A673 (cell line): ENCODE measurements around the gene POU6F1. TPM values are rescaled to one million over a fixed set of nuclear protein-coding genes. Genes with fewer than 3 reads are reported as not detected.

Experiments
- BruUV-seq: library from RNA; stranded (reverse); fragments of 400-500 nt; replicated peaks from 2 replicates; lab custom pipeline; 2021; lab: Mats Ljungman, UMichigan
- CTCF ChIA-PET: fragments of 300-600 bp; sonication (Branson Sonifier 250); formaldehyde crosslinking; loops from one replicate; lab custom pipeline; 2022; ENCODE audit warnings: antibody characterized with exemption; lab: Charles Lee
- POLR2A ChIA-PET: fragments of 300-600 bp; sonication (Branson Sonifier 250); formaldehyde crosslinking; loops from one replicate; lab custom pipeline; 2022; ENCODE audit warnings: antibody characterized with exemption; ENCODE audit not compliant: low non-redundant PET; lab: Charles Lee
- DNase-seq: peaks from one replicate; pipeline ENCODE4 v3.0.0-alpha.2; 2015; ENCODE audit warnings: low spot score
- H3K27ac ChIP-seq: fragments of 200-600 bp; sonication (generic); 2 replicates; pipeline ENCODE4 v1.5.1; 2016; ENCODE audit warnings: mixed run types, low read depth, mild to moderate bottlenecking, mixed read lengths, antibody characterized with exemption, low read length; ENCODE audit not compliant: poor library complexity, severe bottlenecking
- H3K27me3 ChIP-seq: fragments of 200-600 bp; sonication (generic); replicated peaks from 2 replicates; pipeline ENCODE4 v1.6.1; 2017; ENCODE audit warnings: mixed run types, low read depth, mild to moderate bottlenecking, mixed read lengths, antibody characterized with exemption, low read length; ENCODE audit not compliant: insufficient read depth, poor library complexity
- H3K36me3 ChIP-seq: fragments of 200-600 bp; sonication (generic); 2 replicates; pipeline ENCODE4 v1.6.1; 2016; ENCODE audit warnings: mixed run types, mild to moderate bottlenecking, mixed read lengths, antibody characterized with exemption, low read length; ENCODE audit not compliant: insufficient read depth, poor library complexity, severe bottlenecking
- H3K4me1 ChIP-seq: fragments of 200-600 bp; sonication (generic); 2 replicates; pipeline ENCODE4 v1.6.1; 2017; ENCODE audit warnings: mixed run types, mild to moderate bottlenecking, mixed read lengths, antibody characterized with exemption, low read length; ENCODE audit not compliant: insufficient read depth, poor library complexity, severe bottlenecking
- H3K4me3 ChIP-seq: fragments of 200-600 bp; sonication (generic); 2 replicates; pipeline ENCODE4 v1.5.1; 2016; ENCODE audit warnings: low read depth, mixed run types, mild to moderate bottlenecking, mixed read lengths, low read length; ENCODE audit not compliant: poor library complexity, severe bottlenecking
- H3K9me3 ChIP-seq: fragments of 200-600 bp; sonication (generic); 2 replicates; pipeline ENCODE4 v1.6.1; 2016; ENCODE audit warnings: mixed run types, low read depth, mild to moderate bottlenecking, mixed read lengths, antibody characterized with exemption, low read length; ENCODE audit not compliant: poor library complexity, severe bottlenecking
- CTCF ChIP-seq: fragments of 300-800, 200-600 bp; sonication (generic); conservative IDR thresholded peaks from 2 replicates; pipeline ENCODE4 v1.5.1; 2017; ENCODE audit warnings: low read depth, mild to moderate bottlenecking, antibody characterized with exemption, low read length, moderate library complexity, mixed read lengths
- EZH2 ChIP-seq: fragments of 200-600 bp; sonication (generic); IDR thresholded peaks from 2 replicates; pipeline ENCODE4 v1.6.1; 2017; ENCODE audit warnings: borderline replicate concordance, low read depth, mild to moderate bottlenecking, mixed read lengths, antibody characterized with exemption, low read length; ENCODE audit not compliant: poor library complexity, severe bottlenecking
- intact Hi-C: fragments of 100-400 bp; cut with micrococcal nuclease; formaldehyde crosslinking; loops from one replicate; pipeline ENCODE4 v1.10.0; 2022; ENCODE audit not compliant: unreplicated experiment
- total RNA-seq: library from RNA; stranded (reverse); gene quantifications from 2 replicates; pipeline ENCODE4 v1.2.3, GENCODE V29; 2021

The POU6F1 gene
- total RNA-seq, 1 experiment from 2014 or later, result 13.6 TPM

- Histone ChIP-seq H3K36me3 (no peaks in the 10 kb centered on the region), H3K4me3 (peak overlapping the region; percentile 86), H3K4me1 (peaks cover 7% of the 10 kb centered on the region), H3K27me3 (no peaks in the 10 kb centered on the region), H3K27ac (no peak overlapping the region), H3K9me3 (no peaks in the 10 kb centered on the region)
- no peak for TF ChIP-seq EZH2
- no peak for TF ChIP-seq CTCF
- intact Hi-C loops, result no loop called here
- POLR2A ChIA-PET, result no interaction called here
- no peak for DNase-seq
- BruUV-seq, result no TSS peak
- CTCF ChIA-PET, result no interaction called here
These were observed 1.2 kb downstream of the POU6F1 start for GRCh38 chr12:51216642-51217041.

DNA sequence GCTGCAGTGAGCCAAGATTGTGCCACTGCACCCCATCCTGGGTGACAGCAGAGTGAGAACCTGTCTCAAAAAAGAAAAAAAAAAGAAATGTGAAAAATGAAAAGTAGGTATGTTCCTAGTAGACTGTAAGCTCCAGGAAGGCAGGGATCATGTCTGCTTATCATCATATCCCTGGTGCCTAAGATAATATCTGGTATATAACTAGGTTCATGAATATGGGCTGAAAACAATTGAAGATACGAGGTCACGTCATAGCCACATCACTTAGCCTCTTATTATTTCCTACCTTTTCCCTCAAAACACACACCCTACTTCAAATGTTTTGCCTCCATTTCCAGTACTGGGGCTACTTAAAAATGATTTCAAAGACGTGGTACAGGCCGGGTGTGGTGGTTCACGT, 3.0 kb downstream of the POU6F1 start:
- POLR2A ChIA-PET, result no interaction called here
- no peak overlapping the region for H3K4me3 ChIP-seq
- TF ChIP-seq EZH2, result no peak
- TF ChIP-seq CTCF, result no peak
- intact Hi-C loops, result no loop called here
- BruUV-seq, result no TSS peak
- no peak overlapping the region for H3K27ac ChIP-seq
- H3K9me3 ChIP-seq, result no peaks in the 10 kb centered on the region
- H3K36me3 ChIP-seq, result no peaks in the 10 kb centered on the region
- CTCF ChIA-PET, result no interaction called here
- H3K4me1 ChIP-seq, result peaks cover 7% of the 10 kb centered on the region
- H3K27me3 ChIP-seq, result no peaks in the 10 kb centered on the region
- no peak for DNase-seq

GRCh38 chr12:51210690-51211395, 7.0 kb downstream of the POU6F1 start:
- Histone ChIP-seq H3K9me3 (no peaks in the 10 kb centered on the region), H3K4me3 (no peak overlapping the region), H3K27ac (no peak overlapping the region), H3K4me1 (no peaks in the 10 kb centered on the region), H3K27me3 (no peaks in the 10 kb centered on the region), H3K36me3 (no peaks in the 10 kb centered on the region)
- intact Hi-C loops, result no loop called here
- CTCF ChIA-PET, result no interaction called here
- no peak for TF ChIP-seq CTCF
- DNase-seq, result no peak
- BruUV-seq, result no TSS peak
- POLR2A ChIA-PET, result no interaction called here
